GM12864 (cell line): Measurements from ENCODE around the gene KIF13A.

Source experiments
- DNase-seq: peaks from one replicate; pipeline ENCODE4 v3.0.0-alpha.2; 2011; ENCODE audit warnings: low read depth
- H3K4me3 ChIP-seq: 2 replicates; pipeline ENCODE4 v1.5.1; 2011; ENCODE audit warnings: mild to moderate bottlenecking, low read depth, low read length, control low read depth
- CTCF ChIP-seq: IDR thresholded peaks from 2 replicates; pipeline ENCODE4 v1.5.1; 2011; ENCODE audit warnings: low read depth, mild to moderate bottlenecking, moderate library complexity, low read length, control low read depth, inconsistent platforms; ENCODE audit errors: missing control alignments

The KIF13A gene

DNA sequence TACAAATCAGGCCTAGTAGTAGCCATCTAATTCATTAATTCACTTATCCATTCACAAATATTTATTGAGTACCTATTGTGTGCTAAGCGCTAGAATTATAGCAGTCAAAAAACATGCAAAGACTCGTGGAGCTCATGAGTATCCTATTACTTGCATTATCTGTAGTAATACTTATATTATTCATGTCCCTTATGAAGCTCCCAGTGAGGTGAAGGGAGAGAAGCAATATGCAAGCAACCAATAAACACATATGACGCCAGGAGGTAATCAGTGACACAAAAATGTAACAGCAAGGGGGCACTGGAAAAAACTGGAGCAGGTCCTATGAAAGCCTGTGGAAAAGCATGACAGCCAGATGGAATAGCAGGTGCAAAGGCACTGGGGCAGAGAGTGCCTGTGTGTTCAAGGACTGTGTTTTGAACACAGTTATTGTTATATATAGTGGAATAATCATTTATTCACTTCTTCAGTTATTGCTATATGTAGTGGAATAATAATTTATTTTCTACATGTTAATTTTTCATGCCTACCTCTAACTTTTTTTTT, 109.5 kb downstream of the KIF13A start:
- no peak for DNase-seq
- H3K4me3 ChIP-seq = no peak overlapping the region
- TF ChIP-seq CTCF = no peak

- DNase-seq = no peak
- TF ChIP-seq CTCF = no peak
- no peak overlapping the region for H3K4me3 ChIP-seq
Observed at GRCh38 chr6:17877196-17877894, 110.1 kb downstream of the KIF13A start.

- no peak for DNase-seq
- H3K4me3 ChIP-seq = no peak overlapping the region
- no peak for TF ChIP-seq CTCF
Observed at GRCh38 chr6:17874753-17875152, 112.7 kb downstream of the KIF13A start.

GRCh38 chr6:17872908-17873307, 114.5 kb downstream of the KIF13A start:
- DNase-seq = no peak
- no peak for TF ChIP-seq CTCF
- H3K4me3 ChIP-seq = no peak overlapping the region

- no peak for TF ChIP-seq CTCF
- DNase-seq = no peak
- no peak overlapping the region for H3K4me3 ChIP-seq
Observed at GRCh38 chr6:17871836-17872235, 115.6 kb downstream of the KIF13A start.

DNA sequence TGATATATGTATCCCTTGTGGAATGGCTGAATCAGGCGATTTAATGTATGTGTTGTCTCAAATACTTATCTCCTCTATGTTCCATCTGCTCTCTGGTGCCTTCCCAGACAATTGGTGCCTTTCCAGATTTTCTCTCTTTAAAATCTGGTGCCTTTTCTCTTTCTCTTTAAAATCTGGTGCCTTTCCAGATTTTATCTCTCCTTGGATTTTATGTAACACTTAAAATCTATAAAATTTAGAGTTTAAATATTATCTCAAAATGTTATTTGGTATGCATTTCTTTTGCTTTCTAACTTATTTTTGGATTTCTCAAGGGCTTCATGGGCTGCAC, 116.3 kb downstream of the KIF13A start:
- no peak for DNase-seq
- TF ChIP-seq CTCF = no peak
- H3K4me3 ChIP-seq = no peak overlapping the region
